Sciatic nerve (tissue), 2 donors: ENCODE data around the gene SMYD4. TPM values are rescaled to one million over a fixed set of nuclear protein-coding genes. Genes with fewer than 3 reads are reported as not detected.

Experiments
- ATAC-seq: fragments of 200-7000 bp; cut with Tn5 transposase; one replicate; pipeline ENCODE4 v1.9.1; 2020; ENCODE audit warnings: mild to moderate bottlenecking, moderate library complexity
- DNase-seq: peaks from one replicate; pipeline ENCODE4 v3.0.0-alpha.2; 2020; ENCODE audit warnings: low spot score
- intact Hi-C: fragments of 100-400 bp; cut with DNase I; formaldehyde crosslinking; loops from one replicate; pipeline ENCODE4 v1.14.2; 2022
- total RNA-seq: library from RNA; stranded (reverse); fragmentation: NEBNext Ultra II Directional; extraction: Animal tissue kit (Norgen Biotek cat#: 25700); gene quantifications from one replicate; pipeline ENCODE4 v1.2.1, GENCODE V29; 2021
- donor health status: DM: no; HTN: no; CAD: no.
- donor health status: DM: no; HTN: no; CAD: no.

The SMYD4 gene
- total RNA-seq, 1 donor from 2014 or later, result 17.7 TPM

DNA sequence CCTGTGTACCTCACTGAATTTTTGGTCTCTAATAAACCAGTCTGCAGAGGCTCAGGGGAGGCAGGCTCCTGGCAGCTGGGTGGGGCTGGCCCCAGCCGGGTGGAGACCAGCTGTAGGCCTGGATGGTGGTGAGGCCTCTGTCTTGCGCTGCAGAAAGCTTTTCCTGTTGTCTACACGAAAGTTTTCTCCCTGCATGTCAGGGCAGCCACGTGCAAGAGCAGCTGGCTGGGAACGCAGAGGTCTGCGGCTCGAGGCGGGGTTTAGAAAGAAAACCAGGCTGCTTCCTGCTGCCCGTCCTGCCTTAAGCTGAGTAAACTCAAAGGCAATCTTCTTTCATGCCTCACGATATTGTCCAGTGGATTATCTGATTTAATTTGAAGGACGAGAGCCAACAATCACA, 65.4 kb downstream of the SMYD4 start:
- intact Hi-C loops, result no loop called here
- DNase-seq, result peak; percentile 84
- peak; percentile 79 for ATAC-seq

DNA sequence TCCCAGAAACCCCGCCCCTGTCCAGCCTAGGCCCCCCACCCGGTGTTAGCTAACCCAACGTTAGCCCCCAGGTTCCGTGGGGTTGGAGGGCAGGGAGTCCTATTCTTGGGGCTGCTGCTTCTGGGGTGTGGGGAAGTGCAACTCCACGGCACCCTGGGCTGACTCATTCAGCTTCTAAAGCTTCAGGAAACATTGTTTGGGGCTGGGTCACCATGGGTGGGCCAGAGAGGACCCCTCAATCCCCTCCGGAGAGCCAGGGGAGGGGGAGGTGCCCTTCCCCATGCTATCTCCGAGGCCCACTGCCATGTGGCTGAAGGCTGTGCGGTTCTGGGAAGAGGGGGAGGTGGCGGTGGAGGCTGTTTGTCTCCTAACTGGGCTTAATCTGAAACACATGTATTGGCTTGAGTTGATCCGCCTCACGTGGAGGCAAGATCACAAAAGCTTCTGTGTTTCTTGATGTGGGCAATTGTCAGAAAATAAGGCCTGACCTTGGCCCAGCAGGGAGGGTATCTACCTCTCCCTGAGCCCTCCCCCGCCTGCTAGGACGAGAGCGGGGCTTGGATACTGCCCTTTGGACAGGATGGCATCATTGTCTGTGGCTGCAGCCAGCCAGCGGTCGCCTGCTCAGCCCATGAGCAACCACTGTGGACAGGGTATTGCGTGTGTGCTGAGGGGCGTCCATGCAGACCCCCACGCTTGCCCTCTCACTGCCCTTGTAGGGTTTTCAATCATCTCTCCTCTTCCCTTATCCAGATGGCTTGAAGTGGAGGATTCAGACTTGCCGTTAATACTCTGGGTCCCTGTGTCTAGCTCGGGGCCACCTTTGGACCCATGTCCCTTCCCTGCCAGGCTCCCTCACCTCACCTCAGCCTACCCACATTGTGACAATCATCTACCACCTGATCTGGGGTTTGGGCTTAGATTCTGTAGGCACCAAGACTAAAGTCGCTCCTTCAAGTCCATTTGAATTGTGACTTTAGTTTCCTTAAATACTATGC, 66.5 kb downstream of the SMYD4 start:
- intact Hi-C loops, result no loop called here
- DNase-seq (peak; percentile 83), ATAC-seq (peak; percentile 88)

DNA sequence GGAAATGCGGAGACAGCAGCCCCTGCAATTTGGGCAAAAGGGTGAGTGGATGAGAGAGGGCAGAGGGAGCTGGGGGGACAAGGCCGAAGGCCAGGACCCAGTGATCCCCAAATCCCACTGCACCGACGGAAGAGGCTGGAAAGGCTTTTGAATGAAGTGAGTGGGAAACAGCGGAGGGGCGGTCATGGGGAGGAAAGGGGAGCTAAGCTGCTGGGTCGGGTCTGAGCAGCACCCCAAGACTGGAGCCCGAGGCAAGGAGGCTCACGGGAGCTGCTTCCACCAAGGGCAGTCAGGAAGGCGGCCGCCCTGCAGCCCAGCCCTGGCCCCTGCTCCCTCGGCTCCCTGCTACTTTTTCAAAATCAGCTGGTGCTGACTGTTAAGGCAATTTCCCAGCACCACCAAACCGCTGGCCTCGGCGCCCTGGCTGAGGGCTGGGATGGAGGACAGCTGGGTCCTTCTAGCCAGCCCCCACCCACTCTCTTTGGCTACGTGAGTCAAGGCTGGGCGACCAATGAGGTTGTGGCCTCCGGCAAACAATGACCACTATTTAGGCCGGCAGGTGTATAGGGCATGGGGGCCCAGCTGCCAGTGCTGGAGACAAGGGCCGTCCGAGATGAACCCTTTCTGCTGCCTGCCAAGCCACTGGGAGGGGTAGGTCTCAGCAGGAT, 67.3 kb downstream of the SMYD4 start:
- ATAC-seq, result peak; percentile 64
- DNase-seq, result no peak
- intact Hi-C loops, result no loop called here

DNA sequence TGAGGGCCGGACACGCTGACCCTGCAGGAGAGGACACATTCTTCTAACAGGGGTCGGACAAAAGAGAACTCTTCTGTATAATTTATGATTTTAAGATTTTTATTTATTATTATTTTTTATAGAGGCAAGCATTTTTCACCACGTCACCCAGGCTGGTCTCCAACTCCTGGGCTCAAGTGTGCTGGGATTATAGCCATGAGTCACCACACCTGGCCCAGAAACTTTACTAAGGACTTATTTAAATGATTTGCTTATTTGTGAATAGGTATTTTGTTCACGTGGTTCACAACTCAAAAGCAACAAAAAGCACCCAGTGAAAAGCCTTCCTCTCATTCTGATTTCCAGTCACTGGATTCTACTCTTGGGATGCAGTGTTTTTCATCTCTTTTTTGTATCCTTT, 70.2 kb downstream of the SMYD4 start:
- DNase-seq (no peak), ATAC-seq (no peak)
- intact Hi-C loops, result no loop called here

DNA sequence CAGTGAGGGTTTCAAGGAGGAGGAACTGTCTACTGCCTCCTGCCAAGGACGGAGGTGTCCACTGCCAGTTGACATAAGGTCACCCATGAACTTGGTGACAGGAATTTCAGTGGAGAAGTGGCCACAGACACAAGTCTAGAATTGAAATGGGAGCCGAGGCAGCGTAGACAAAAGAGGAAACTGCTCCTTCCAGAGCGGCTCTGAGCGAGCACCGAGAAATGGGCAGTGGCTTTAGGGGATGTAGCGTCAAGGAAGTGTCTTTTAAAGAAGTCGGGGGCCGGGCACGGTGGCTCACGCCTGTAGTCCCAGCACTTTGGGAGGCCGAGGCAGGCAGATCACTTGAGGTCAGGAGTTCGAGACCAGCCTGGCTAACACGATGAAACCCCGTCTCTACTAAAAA, 70.9 kb downstream of the SMYD4 start:
- ATAC-seq, result no peak
- DNase-seq, result no peak
- intact Hi-C loops, result no loop called here

DNA sequence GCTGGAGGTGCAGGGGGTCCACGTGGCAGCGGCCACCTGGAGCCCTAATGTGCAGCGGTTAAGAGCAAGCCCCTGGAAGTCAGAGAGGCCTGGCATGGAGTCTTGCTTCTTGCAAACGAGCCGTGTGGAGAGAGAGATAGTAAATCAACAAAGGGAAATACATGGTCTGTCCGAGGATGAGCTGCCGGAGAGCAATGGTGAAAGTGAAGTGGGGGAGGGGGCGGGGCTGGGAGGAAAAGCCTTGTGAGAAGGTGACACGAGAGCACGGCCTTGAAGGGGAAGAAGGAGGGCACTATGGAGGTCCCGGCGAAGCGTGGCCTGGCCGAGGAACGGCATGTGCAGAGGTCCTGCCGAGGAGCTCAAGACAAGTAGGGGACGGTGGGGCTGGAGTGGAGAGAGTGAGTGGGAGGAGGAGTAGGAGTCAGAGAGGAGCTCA, 73.9 kb downstream of the SMYD4 start:
- ATAC-seq (no peak), DNase-seq (no peak)
- intact Hi-C loops, result no loop called here

DNA sequence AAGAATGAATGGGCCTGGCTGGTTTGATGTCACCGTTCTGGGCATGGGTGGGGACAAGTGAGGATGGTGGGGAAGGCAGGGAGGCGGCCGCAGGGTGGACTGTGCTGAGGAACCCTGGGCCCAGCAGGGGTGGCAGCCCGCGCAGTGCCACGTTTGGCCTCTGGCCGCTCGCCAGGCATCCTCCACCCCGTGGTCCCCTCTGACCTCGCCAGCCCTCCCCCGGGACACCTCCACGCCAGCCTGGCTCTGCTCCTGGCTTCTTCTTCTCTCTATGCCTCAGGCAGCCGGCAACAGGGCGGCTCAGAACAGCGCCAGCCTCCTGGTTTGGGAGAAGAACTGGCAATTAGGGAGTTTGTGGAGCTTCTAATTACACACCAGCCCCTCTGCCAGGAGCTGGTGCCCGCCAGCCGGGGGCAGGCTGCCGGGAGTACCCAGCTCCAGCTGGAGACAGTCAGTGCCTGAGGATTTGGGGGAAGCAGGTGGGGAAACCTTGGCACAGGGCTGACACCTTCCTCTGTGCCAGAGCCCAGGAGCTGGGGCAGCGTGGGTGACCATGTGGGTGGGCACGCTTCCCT, 74.4 kb downstream of the SMYD4 start:
- peak; percentile 8 for ATAC-seq
- DNase-seq, result no peak
- intact Hi-C loops, result no loop called here

DNA sequence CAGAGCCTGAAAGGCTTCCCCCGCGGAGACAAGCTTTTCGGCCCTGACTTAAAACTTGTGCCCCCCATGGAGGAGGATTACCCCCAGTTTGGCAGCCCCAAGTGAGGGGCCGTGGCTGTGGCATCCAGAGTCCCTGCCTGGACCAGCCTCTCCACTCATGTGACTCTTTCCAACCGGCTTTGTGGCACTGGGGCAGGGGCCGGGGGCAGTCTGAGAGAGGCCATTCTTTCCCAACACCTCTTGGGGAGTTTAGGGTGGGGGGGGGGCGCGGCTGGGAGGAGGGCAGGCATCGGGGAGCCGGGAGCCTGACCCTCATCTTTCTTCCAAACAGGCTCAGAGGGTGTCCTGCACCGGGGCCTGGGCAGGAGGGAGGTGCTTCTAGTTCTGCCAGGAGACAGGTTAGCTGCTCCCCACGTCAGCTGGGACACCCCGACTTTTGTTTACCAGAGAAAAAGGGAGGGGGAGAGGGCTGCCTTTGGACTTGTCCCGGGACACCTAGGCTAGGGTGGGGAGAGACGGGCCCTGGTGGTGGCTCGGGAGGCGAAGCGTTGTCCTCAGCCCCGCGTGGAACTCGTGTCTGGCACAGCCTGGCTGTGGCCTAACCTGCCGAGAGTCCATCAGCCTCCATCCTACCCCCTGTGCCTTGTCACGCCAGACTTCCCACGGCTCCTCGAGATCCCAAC, 75.1 kb downstream of the SMYD4 start:
- DNase-seq (no peak), ATAC-seq (no peak)
- intact Hi-C loops, result no loop called here

DNA sequence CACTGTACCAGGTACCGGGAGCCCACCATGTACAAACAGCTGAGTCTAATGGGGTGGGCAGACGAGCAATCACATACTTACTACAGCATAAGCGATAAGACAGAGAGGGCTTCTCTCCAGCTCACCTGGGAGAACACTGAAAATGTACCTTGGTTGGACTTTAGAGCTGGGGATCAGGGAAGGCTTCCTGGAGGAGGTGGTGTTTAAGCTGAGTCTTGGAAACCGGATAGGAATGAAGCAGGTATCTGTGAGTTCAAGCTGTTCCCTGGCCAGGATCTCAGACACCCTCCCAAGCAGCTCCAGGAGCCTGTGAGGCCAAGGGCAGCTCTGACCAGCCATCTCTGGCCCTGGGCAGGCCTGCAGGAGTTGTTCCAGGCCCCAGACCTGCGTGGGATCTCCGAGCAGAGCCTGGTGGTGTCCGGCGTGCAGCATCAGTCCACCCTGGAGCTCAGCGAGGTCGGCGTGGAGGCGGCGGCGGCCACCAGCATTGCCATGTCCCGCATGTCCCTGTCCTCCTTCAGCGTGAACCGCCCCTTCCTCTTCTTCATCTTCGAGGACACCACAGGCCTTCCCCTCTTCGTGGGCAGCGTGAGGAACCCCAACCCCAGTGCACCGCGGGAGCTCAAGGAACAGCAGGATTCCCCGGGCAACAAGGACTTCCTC, 75.8 kb downstream of the SMYD4 start:
- no peak for DNase-seq
- intact Hi-C loops, result no loop called here
- ATAC-seq, result no peak

DNA sequence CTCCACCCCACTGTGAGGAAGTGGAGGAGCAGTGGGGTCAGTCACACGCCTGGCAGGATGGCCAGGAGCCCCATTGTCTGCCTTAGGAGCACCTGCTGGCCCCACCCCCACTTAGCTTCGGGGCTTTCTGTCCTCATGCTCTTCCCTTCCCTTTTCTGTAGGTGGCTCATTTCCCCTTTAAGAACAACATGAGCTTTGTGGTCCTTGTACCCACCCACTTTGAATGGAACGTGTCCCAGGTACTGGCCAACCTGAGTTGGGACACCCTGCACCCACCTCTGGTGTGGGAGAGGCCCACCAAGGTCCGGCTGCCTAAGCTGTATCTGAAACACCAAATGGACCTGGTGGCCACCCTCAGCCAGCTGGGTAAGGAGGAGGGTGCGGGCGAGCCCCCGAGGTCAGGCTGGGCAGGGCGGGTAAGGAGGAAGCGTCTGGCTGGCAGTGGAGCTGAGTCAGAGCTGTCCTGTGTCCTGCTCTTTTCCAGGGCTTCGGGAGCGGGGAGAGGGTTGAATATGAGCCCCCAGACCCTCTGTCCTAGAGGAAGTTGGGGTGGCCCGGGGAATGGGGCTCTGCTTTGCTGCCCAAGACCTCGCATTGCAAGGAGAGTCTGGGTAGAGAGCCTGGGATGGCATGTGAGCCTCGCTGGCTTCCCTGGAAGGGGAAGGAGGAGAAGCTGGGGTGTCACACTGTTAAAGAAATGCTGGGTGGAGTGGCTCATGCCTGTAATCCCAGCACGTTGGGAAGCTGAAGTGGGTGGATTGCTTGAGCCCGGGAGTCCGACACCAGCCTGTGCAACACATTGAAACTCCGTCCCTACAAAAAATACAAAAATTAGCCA, 77.1 kb downstream of the SMYD4 start:
- ATAC-seq (peak; percentile 63), DNase-seq (no peak)
- intact Hi-C loops, result no loop called here

DNA sequence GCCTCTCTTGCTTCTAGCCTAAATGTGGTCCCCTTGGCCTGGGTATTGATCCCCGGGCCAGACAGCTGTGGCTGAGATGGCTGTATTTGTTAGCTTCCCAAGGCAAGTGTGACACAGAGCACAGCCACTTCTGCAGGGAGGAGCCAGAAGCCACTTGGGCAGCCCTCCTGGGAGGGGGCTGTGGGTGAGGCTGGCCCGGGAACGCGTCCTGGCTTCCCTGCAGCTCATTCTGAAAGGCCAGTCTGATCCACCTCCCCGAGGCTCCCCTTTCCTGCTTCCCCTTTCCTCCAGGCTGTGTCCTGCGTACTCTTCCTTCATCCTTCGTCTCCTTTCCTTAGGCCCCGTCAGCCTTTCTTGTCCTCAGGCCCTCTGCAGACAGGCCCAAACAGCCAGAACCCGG, 79.1 kb downstream of the SMYD4 start:
- intact Hi-C loops, result no loop called here
- DNase-seq, result no peak
- ATAC-seq, result no peak

DNA sequence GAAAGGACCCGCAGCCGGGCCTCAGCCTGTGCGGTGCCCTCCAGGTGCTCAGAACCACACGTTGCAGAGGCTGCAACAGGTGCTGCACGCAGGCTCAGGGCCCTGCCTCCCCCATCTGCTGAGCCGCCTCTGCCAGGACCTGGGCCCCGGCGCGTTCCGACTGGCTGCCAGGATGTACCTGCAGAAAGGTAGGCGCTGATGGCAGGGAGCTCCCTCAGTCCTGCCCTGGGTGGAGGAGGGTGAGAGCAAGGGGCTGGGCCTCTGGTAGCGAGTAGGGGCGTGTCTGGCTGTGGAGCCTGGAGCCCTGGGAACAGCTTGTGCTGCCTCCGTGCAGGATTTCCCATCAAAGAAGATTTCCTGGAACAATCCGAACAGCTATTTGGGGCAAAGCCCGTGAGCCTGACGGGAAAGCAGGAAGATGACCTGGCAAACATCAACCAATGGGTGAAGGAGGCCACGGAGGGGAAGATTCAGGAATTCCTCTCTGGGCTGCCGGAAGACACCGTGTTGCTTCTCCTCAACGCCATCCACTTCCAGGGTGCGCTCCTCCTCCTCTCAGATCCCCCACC, 82.6 kb downstream of the SMYD4 start:
- no peak for DNase-seq
- ATAC-seq, result peak; percentile 86
- intact Hi-C loops, result no loop called here

DNA sequence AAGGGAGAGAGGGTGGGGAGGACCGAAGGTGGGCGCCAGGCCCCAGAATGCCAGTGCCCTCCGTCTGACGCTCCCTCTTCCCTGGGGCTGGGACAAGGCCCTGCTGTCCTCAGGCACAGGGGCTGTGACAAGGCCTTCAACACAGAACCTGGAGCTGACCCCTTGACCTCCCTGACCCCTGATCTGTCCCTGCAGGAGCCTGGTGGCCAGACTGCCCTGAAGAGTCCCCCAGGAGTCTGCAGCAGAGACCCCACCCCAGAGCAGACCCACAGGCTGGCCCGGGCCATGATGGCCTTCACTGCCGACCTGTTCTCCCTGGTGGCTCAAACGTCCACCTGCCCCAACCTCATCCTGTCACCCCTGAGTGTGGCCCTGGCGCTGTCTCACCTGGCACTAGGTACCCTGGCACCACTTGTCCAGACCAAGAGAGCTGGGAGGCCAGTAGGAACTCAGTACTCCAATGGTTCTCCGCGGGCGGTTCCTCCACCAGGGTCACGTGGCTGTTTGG, 84.1 kb downstream of the SMYD4 start:
- ATAC-seq, result no peak
- DNase-seq, result no peak

DNA sequence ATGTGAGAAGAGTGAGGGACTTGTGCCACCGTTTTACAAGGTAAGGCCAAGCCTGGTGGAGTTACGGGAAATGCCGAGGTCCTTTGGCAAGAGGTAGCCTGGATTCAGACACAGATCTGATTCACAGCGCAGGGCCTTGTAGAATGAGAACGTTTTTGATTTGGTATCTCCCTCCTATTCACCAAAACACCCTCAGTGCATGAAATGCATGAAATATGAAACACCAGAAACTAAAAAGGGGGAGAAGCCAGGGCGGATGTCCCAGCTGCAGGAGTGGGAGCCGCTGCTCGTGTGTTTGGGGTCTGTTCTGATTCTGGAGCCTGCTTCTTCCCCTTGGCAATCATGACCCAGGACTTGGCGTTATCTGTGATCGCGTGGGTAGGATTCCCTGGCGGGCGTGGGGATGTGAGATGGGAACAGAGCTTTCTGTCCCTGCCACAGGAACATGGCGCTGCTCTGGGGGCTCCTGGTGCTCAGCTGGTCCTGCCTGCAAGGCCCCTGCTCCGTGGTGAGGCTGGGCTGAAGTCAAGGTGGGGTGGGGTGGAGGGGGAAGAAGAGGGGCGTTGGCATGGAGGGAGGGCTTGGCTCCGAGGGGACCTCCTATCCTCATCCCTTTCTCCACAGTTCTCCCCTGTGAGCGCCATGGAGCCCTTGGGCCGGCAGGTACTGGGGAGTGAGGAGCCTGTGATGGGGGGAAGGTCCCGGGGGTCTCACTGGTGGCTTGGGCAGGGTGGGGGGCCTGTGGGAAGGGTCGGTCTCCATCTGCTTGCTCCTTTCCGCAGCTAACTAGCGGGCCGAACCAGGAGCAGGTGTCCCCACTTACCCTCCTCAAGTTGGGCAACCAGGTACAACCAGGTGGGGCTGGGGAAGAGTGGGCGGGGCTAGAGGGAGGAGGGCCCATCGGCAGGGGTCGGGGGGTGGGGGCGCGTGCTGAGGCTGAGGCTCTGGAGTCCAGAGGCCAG, 84.9 kb downstream of the SMYD4 start:
- intact Hi-C loops, result no loop called here
- ATAC-seq (no peak), DNase-seq (no peak)

More for the DNA sequence above, 84.1 kb downstream of the SMYD4 start:
- intact Hi-C loops, result no loop called here

DNA sequence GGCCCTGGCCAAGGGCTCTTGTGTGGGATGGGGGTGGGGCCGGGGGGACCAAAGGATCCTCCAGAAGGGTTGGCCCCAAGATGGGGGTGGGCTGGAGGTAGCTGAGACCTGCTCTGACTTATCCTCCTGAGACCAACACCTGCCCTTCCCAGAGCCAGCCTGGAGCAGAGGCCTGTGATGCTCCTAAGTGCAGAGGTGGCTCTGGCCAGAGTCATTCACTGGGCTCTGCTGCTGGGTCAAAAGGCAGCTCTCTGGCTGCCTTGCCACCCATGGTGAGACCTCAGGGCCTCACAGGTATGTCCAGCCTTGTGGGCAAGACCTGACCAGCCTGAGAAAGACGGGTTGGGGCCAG, 86.6 kb downstream of the SMYD4 start:
- intact Hi-C loops, result no loop called here
- ATAC-seq (no peak), DNase-seq (no peak)

DNA sequence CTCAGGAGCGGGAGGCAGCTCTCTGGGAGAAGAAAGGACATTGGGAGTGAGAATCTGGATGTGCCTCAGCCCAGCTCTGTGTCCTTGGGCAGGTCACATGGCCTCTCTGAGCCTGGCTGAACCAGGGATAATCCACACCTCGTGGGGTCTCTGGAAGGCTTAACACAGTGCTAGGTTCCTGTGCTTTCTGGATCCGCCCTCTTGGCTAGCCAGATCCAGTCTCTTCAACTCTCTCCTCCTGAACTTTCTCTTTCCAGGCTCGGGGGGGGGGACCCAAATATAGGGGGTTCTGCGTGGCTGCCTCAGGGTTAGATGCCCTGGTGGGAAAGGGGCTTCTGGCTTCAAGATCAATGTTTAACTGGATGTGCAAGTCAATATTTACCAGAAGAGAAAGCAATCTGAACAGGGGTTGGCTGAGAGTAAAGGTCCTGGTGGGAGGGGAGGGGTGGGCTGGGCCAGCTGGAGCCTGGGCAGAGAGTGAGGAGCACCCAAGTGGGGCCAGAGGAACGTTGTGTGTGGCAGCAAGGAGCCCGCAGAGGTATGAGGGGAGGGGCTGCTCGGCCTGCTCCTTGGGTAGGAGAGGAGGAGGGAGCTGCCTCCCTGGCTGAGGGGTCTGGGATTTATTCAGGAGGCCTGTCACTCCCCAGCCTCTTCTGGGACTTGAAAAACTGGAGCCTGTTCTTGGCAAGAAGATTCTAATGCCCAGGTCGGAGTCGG, 87.2 kb downstream of the SMYD4 start, which contains the start of gene SERPINF2:
SERPINF2 (plus strand) TSS at position 501 of the 717 bp plus-strand sequence. CDS start 2,125 bp downstream, outside the sequence.
- ATAC-seq, result no peak
- no peak for DNase-seq

More for the DNA sequence above, 87.2 kb downstream of the SMYD4 start, which contains the start of gene SERPINF2:
- intact Hi-C loops, result no loop called here
